Spleen (tissue), 11 donors: Measurements from ENCODE around the gene SUPT3H. TPM values are rescaled to one million over a fixed set of nuclear protein-coding genes. Genes with fewer than 3 reads are reported as not detected.

Experiments
- DNase-seq: peaks from one replicate; pipeline ENCODE4 v3.0.0-alpha.2; 2020
- H3K27ac ChIP-seq, 8 donors: fragments of 200-600 bp; sonication (generic) in 7 of 8; 1 replicate in 4 of 8; 2 replicates in 4 of 8; pipeline versions ENCODE4 v1.5.0 to v1.8.0; 2016 to 2021; ENCODE audit warnings: inconsistent platforms in 4 of 8, mild to moderate bottlenecking in 4 of 8, moderate library complexity in 1 of 8
- H3K27me3 ChIP-seq, 7 donors: fragments of 200-600 bp; sonication (generic) in 6 of 7; replicated peaks in 1 of 7; 1 replicate in 4 of 7; 2 replicates in 3 of 7; pipeline versions ENCODE4 v1.5.0 to v1.8.0; 2016 to 2021; ENCODE audit warnings: inconsistent platforms in 3 of 7, mild to moderate bottlenecking in 1 of 7
- H3K36me3 ChIP-seq, 6 donors: fragments of 200-600 bp; sonication (generic) in 5 of 6; 1 replicate in 4 of 6; 2 replicates in 2 of 6; pipeline versions ENCODE4 v1.5.0 to v1.8.0; 2016 to 2021; ENCODE audit warnings: inconsistent platforms in 2 of 6
- H3K4me1 ChIP-seq, 6 donors: fragments of 200-600 bp; sonication (generic) in 5 of 6; 1 replicate in 3 of 6; 2 replicates in 3 of 6; pipeline versions ENCODE4 v1.5.0 to v1.8.0; 2016 to 2021; ENCODE audit warnings: inconsistent platforms in 3 of 6
- H3K4me3 ChIP-seq, 8 donors: fragments of 200-600 bp; sonication (generic) in 7 of 8; 1 replicate in 4 of 8; 2 replicates in 4 of 8; pipeline versions ENCODE4 v1.5.0 to v1.8.0; 2016 to 2021; ENCODE audit warnings: inconsistent platforms in 4 of 8, mild to moderate bottlenecking in 4 of 8, moderate library complexity in 2 of 8
- H3K9me3 ChIP-seq, 8 donors: fragments of 200-600 bp; sonication (generic) in 7 of 8; 1 replicate in 4 of 8; 2 replicates in 4 of 8; pipeline versions ENCODE4 v1.5.0 to v1.8.0; 2016 to 2021; ENCODE audit warnings: inconsistent platforms in 4 of 8
- POLR2A ChIP-seq, 3 donors: fragments of 450-650 bp; IDR thresholded peaks; one replicate each; pipeline ENCODE4 v1.5.1; 2017; ENCODE audit warnings: antibody characterized with exemption in 3 of 3, mild to moderate bottlenecking in 1 of 3
- POLR2AphosphoS5 ChIP-seq, 3 donors: sonication (generic); formaldehyde crosslinking; IDR thresholded peaks; one replicate each; pipeline ENCODE4 v1.5.1; 2017; ENCODE audit warnings: antibody characterized with exemption in 3 of 3
- WGBS, 5 donors: extraction: QIAGEN DNeasy Blood & Tissue Kit in 3 of 5; methylation state at CpG; one replicate each; pipeline versions ENCODE4 v1.1.5 to v1.1.7; 2013 to 2018; 5-methylcytosine and 5-hydroxymethylcytosine counted together
- intact Hi-C: fragments of 100-400 bp; cut with DNase I; formaldehyde crosslinking; loops from one replicate; pipeline ENCODE4 v1.15.0; 2023; ENCODE audit warnings: low total_unique reads
- polyA plus RNA-seq, 3 donors: library from polyadenylated mRNA; stranded (reverse); fragments of 200-250 nt; gene quantifications; one replicate each; pipeline ENCODE4 v1.2.1, GENCODE V29; 2013
- total RNA-seq, 7 donors: library from RNA; depleted of rRNA in 3 of 7; stranded (reverse); fragments of >200 nt in 3 of 7; fragmentation: NEBNext Ultra II Directional in 4 of 7; extraction: Animal tissue kit (Norgen Biotek cat#: 25700) in 4 of 7; gene quantifications; one replicate each; pipeline versions ENCODE4 v1.1.0 to v1.2.1, GENCODE V29; 2016 to 2021
- TF ChIP-seq, protein P1 (sequence below), 11 experiments: fragments of 200-600 bp in 7 of 11; fragments of 450-650 bp in 4 of 11; sonication (generic) in 4 of 11; IDR thresholded peaks in 8 of 11; conservative IDR thresholded peaks in 3 of 11; 1 replicate in 7 of 11; 2 replicates in 4 of 11; pipeline versions ENCODE4 v1.4.0 to v1.8.0; 2016 to 2021; ENCODE audit warnings: antibody characterized with exemption in 11 of 11, inconsistent platforms in 4 of 11, mild to moderate bottlenecking in 1 of 11
- donor health status: healthy with polysubstance abuse.
- donor health status: DM: no; HTN: no; CAD: no; lungs with moderate emphysema.
- donor health status: DM: no; HTN: no; CAD: no.
- donor health status: Bipolar disorder and iron deficiency.
- donor health status: healthy.
- donor health status: DM: no; HTN: no; CAD: no.
- donor health status: DM: yes; HTN: yes; CAD: no.

The SUPT3H gene
- total and polyA plus RNA-seq, 10 donors, result 3.1 to 16.8 (median 6.2) TPM

DNA sequence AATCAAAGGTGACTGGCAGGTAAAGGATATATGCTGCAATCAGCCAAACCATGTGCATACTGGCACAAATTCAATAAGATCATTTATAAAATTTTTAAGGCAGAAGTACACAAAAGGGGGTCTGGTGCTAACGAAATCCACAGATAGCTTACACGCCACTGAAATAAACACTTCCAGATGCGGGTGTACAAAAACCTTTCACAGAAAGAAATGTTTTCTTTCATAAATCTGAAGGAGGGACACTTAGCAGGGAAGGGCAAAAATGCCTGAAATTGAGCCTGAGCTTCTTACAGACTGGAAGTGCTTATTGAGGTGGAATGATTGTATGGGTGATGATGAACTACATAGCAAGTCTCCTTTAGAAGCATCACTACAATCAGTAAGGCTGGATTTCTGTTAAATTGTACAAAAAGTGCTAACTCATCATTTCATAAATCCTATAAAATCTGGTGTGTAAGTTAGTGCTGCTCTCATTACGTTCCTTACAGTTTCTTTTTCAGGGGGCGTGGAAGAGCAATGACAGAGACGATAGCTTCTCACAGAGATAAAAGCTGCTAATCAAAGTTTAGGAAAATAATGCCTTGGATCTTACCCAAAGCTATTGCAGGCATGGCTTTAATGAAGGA, 458.9 kb downstream of the SUPT3H start:
- H3K9me3 ChIP-seq, result no peaks in the 10 kb centered on the region
- intact Hi-C loops, result no loop called here
- DNase-seq, result no peak
- no peaks in the 10 kb centered on the region for H3K27me3 ChIP-seq
- WGBS, 5 donors, result 91 to 97% (median 95%) methylated on average over 6 of the region's 6 CpGs
- H3K4me3 ChIP-seq, result no peak overlapping the region
- H3K36me3 ChIP-seq, result no peaks in the 10 kb centered on the region
- peaks cover 0 to 6% (median 0%) of the 10 kb centered on the region in 6 donors for H3K4me1 ChIP-seq
- TF ChIP-seq, protein P1, sequence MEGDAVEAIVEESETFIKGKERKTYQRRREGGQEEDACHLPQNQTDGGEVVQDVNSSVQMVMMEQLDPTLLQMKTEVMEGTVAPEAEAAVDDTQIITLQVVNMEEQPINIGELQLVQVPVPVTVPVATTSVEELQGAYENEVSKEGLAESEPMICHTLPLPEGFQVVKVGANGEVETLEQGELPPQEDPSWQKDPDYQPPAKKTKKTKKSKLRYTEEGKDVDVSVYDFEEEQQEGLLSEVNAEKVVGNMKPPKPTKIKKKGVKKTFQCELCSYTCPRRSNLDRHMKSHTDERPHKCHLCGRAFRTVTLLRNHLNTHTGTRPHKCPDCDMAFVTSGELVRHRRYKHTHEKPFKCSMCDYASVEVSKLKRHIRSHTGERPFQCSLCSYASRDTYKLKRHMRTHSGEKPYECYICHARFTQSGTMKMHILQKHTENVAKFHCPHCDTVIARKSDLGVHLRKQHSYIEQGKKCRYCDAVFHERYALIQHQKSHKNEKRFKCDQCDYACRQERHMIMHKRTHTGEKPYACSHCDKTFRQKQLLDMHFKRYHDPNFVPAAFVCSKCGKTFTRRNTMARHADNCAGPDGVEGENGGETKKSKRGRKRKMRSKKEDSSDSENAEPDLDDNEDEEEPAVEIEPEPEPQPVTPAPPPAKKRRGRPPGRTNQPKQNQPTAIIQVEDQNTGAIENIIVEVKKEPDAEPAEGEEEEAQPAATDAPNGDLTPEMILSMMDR (IDR thresholded peaks at IDR 0.05 in 8 of 11, conservative IDR thresholded peaks at IDR 0.05 in 3 of 11), result no peak
- no peak for TF ChIP-seq POLR2A (IDR thresholded peaks at IDR 0.05)
- H3K27ac ChIP-seq, result no peak overlapping the region

DNA sequence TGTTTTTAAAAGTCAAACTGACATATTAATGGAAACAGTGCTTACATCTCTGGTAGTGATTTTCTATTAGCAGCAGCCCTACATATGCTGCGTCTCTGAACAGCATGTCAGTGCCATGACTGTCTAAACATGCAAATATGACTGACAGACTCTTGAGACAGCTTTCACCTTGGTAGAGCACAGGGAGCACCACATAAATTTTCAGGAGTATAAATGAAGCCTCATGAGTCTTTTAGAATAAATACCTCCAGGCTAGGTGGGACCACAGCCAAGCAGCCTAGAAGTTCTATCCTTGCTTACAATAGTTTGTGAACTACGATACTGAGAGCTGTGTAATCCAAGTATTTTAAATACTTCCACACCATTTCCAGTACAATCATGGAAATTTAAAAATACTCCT, 460.3 kb downstream of the SUPT3H start:
- Histone ChIP-seq H3K27ac (no peak overlapping the region), H3K4me1 (peaks cover 0 to 4% (median 0%) of the 10 kb centered on the region in 6 donors), H3K36me3 (no peaks in the 10 kb centered on the region), H3K27me3 (no peaks in the 10 kb centered on the region), H3K9me3 (no peaks in the 10 kb centered on the region), H3K4me3 (no peak overlapping the region)
- intact Hi-C loops, result no loop called here
- TF ChIP-seq POLR2A (IDR thresholded peaks at IDR 0.05), result no peak
- no peak for TF ChIP-seq POLR2AphosphoS5 (IDR thresholded peaks at IDR 0.05)
- TF ChIP-seq, protein P1 (IDR thresholded peaks at IDR 0.05 in 8 of 11, conservative IDR thresholded peaks at IDR 0.05 in 3 of 11), result no peak
- WGBS, 5 donors, result 89 to 99% (median 95%) methylated on average over 2 of the region's 2 CpGs
- no peak for DNase-seq

DNA sequence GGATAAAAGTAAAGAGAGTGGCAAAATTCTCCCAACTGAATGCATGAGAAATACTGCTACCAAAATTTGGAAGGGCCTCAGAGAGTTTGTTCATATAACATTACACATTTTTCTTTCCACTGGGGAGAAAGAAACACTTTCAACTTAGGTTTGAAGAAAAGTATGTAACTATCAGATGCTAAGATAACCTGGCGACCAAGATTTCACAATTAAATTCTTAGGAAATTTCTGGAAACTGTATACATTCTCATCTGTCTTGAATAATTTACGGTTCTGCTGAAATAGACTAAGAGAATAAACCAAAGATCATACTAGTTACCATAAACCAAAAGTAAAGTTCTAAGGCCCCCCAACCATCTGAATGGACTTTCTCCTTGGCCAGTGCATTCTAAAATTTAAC, 462.6 kb downstream of the SUPT3H start:
- Histone ChIP-seq H3K36me3 (no peaks in the 10 kb centered on the region), H3K4me1 (no peaks in the 10 kb centered on the region), H3K27me3 (no peaks in the 10 kb centered on the region), H3K9me3 (no peaks in the 10 kb centered on the region), H3K27ac (no peak overlapping the region), H3K4me3 (no peak overlapping the region)
- WGBS, 5 donors, result 92 to 96% (median 94%) methylated on average over 2 of the region's 2 CpGs
- intact Hi-C loops, result no loop called here
- DNase-seq, result no peak
- TF ChIP-seq POLR2AphosphoS5 (IDR thresholded peaks at IDR 0.05) (no peak), POLR2A (IDR thresholded peaks at IDR 0.05) (no peak)
- TF ChIP-seq, protein P1 (IDR thresholded peaks at IDR 0.05 in 8 of 11, conservative IDR thresholded peaks at IDR 0.05 in 3 of 11), result no peak

DNA sequence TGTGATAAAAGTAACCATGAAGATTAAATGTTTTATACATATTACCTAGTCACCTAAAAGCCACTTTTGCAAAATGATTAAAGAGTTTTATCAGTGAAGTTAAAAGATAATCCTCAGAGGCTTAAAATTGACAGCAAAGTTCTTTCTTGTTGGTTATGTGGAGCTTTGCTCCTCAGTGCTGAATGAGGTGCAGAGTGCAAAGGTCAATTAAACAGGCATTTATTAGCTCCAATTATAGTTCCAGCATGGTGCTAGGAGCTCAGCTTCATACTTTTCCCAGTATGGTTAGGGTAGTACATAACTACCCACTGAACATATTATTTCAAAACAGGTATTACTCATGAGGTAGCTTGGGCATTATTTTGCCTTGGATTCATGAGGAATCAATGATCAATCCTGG, 463.6 kb downstream of the SUPT3H start:
- Histone ChIP-seq H3K4me1 (no peaks in the 10 kb centered on the region), H3K27ac (no peak overlapping the region), H3K9me3 (no peaks in the 10 kb centered on the region), H3K4me3 (no peak overlapping the region), H3K36me3 (no peaks in the 10 kb centered on the region), H3K27me3 (no peaks in the 10 kb centered on the region)
- intact Hi-C loops, result no loop called here
- DNase-seq, result no peak
- TF ChIP-seq, protein P1 (IDR thresholded peaks at IDR 0.05 in 8 of 11, conservative IDR thresholded peaks at IDR 0.05 in 3 of 11), result no peak
- TF ChIP-seq POLR2AphosphoS5 (IDR thresholded peaks at IDR 0.05) (no peak), POLR2A (IDR thresholded peaks at IDR 0.05) (no peak)
